HG03045 (cell line): ENCODE data around the gene MRS2.

ENCODE experiments used
- ATAC-seq: cut with Tn5 transposase; IDR thresholded peaks from one replicate; pipeline ENCODE4 v1.9.1; 2021; ENCODE audit warnings: mild to moderate bottlenecking, moderate library complexity; ENCODE audit not compliant: unreplicated experiment

MRS2 gene

GRCh38 chr6:24460966-24461365 is 58.2 kb downstream of the MRS2 start:
- no peak for ATAC-seq

- ATAC-seq, result no peak
Observed at GRCh38 chr6:24464253-24465038, 61.7 kb downstream of the MRS2 start.

GRCh38 chr6:24469811-24470210 is 67.1 kb downstream of the MRS2 start:
- ATAC-seq, result no peak

GRCh38 chr6:24472181-24472580 is 69.4 kb downstream of the MRS2 start:
- no peak for ATAC-seq
